WTC11 (cell line): Measurements from ENCODE around the gene SLC5A2. TPM values are rescaled to one million over a fixed set of nuclear protein-coding genes. Genes with fewer than 3 reads are reported as not detected.

Experiments
- ATAC-seq: fragments of 200-7000 bp; cut with Tn5 transposase; 2 replicates; pipeline ENCODE4 v1.10.0; 2021; ENCODE audit warnings: mild to moderate bottlenecking, moderate library complexity
- CTCF ChIA-PET: fragments of 300-600 bp; sonication (Branson Sonifier 250); formaldehyde crosslinking; loops from one replicate; lab custom pipeline; 2021; ENCODE audit warnings: antibody characterized with exemption; lab: Charles Lee
- POLR2A ChIA-PET: fragments of 350-600 bp; sonication (Branson Sonifier 250); formaldehyde crosslinking; loops from one replicate; lab custom pipeline; 2021; ENCODE audit warnings: antibody characterized with exemption; lab: Charles Lee
- DNase-seq: peaks from one replicate; pipeline ENCODE4 v3.0.0; 2021; ENCODE audit warnings: low spot score
- H3K27ac Mint-ChIP-seq: 2 replicates; pipeline ENCODE4 v1.8.0; 2021; ENCODE audit warnings: mixed read lengths
- H3K27me3 Mint-ChIP-seq: 2 replicates; pipeline ENCODE4 v1.8.0; 2021; ENCODE audit warnings: low read depth, mild to moderate bottlenecking, moderate library complexity, mixed read lengths
- H3K36me3 Mint-ChIP-seq: 2 replicates; pipeline ENCODE4 v1.8.0; 2021; ENCODE audit warnings: mixed read lengths
- H3K4me1 Mint-ChIP-seq: 2 replicates; pipeline ENCODE4 v1.8.0; 2022; ENCODE audit warnings: mixed read lengths
- H3K4me3 Mint-ChIP-seq: 2 replicates; pipeline ENCODE4 v1.8.0; 2021; ENCODE audit warnings: mild to moderate bottlenecking, moderate library complexity, mixed read lengths
- H3K9me3 Mint-ChIP-seq: 2 replicates; pipeline ENCODE4 v1.8.0; 2021; ENCODE audit warnings: mixed read lengths
- ATF3 ChIP-seq: sonication (generic); formaldehyde crosslinking; conservative IDR thresholded peaks from 2 replicates; pipeline ENCODE4 v1.8.1; 2022; ENCODE audit warnings: mild to moderate bottlenecking, missing genetic modification reagents
- E2F1 ChIP-seq: sonication (generic); formaldehyde crosslinking; IDR thresholded peaks from 2 replicates; pipeline ENCODE4 v1.8.0; 2022; ENCODE audit warnings: mild to moderate bottlenecking, missing genetic modification reagents
- E2F5 ChIP-seq: sonication (generic); formaldehyde crosslinking; IDR thresholded peaks from 2 replicates; pipeline ENCODE4 v1.8.1; 2022; ENCODE audit warnings: mild to moderate bottlenecking, moderate library complexity, missing genetic modification reagents
- FOXJ3 ChIP-seq: sonication (generic); formaldehyde crosslinking; IDR thresholded peaks from 2 replicates; pipeline ENCODE4 v1.9.0; 2021; ENCODE audit warnings: missing genetic modification reagents, mild to moderate bottlenecking, borderline replicate concordance
- FOXP4 ChIP-seq: sonication (generic); formaldehyde crosslinking; IDR thresholded peaks from 2 replicates; pipeline ENCODE4 v1.8.0; 2022; ENCODE audit warnings: mild to moderate bottlenecking, missing genetic modification reagents
- HMGXB4 ChIP-seq: sonication (generic); formaldehyde crosslinking; IDR thresholded peaks from 2 replicates; pipeline ENCODE4 v1.8.1; 2023; ENCODE audit warnings: mild to moderate bottlenecking, moderate library complexity, missing genetic modification reagents
- MLX ChIP-seq: sonication (generic); formaldehyde crosslinking; IDR thresholded peaks from 2 replicates; pipeline ENCODE4 v1.8.1; 2023; ENCODE audit warnings: mild to moderate bottlenecking, missing genetic modification reagents, moderate library complexity
- NFATC4 ChIP-seq: fragments of 250-450 bp; sonication (Bioruptor Pico); IDR thresholded peaks from 2 replicates; pipeline ENCODE4 v1.9.0; 2021; ENCODE audit warnings: mild to moderate bottlenecking
- NR3C1 ChIP-seq: sonication (generic); formaldehyde crosslinking; conservative IDR thresholded peaks from 2 replicates; pipeline ENCODE4 v1.8.1; 2023; ENCODE audit warnings: low read depth, mild to moderate bottlenecking, missing genetic modification reagents
- PRDM15 ChIP-seq: sonication (generic); formaldehyde crosslinking; IDR thresholded peaks from 2 replicates; pipeline ENCODE4 v1.8.0; 2022; ENCODE audit warnings: missing genetic modification reagents
- SOX15 ChIP-seq: fragments of 250-450 bp; sonication (Bioruptor Pico); IDR thresholded peaks from 2 replicates; pipeline ENCODE4 v1.9.0; 2021; ENCODE audit warnings: mild to moderate bottlenecking
- TP53 ChIP-seq: sonication (generic); formaldehyde crosslinking; IDR thresholded peaks from 2 replicates; pipeline ENCODE4 v1.8.1; 2023; ENCODE audit warnings: mild to moderate bottlenecking, missing genetic modification reagents
- USF2 ChIP-seq: sonication (generic); formaldehyde crosslinking; IDR thresholded peaks from 2 replicates; pipeline ENCODE4 v1.8.1; 2023; ENCODE audit warnings: mild to moderate bottlenecking, missing genetic modification reagents, moderate library complexity
- ZBTB21 ChIP-seq: sonication (generic); formaldehyde crosslinking; IDR thresholded peaks from 2 replicates; pipeline ENCODE4 v1.8.1; 2023; ENCODE audit warnings: mild to moderate bottlenecking, missing genetic modification reagents, borderline replicate concordance
- ZNF138 ChIP-seq: sonication (generic); formaldehyde crosslinking; conservative IDR thresholded peaks from 2 replicates; pipeline ENCODE4 v1.8.1; 2022; ENCODE audit warnings: mild to moderate bottlenecking, moderate library complexity, missing genetic modification reagents
- ZNF219 ChIP-seq: sonication (generic); formaldehyde crosslinking; IDR thresholded peaks from 2 replicates; pipeline ENCODE4 v1.8.0; 2023; ENCODE audit warnings: missing genetic modification reagents, mild to moderate bottlenecking, borderline replicate concordance
- ZNF263 ChIP-seq: sonication (generic); formaldehyde crosslinking; IDR thresholded peaks from 2 replicates; pipeline ENCODE4 v1.8.1; 2022; ENCODE audit warnings: low read depth, mild to moderate bottlenecking, moderate library complexity, missing genetic modification reagents
- ZNF416 ChIP-seq: fragments of 250-450 bp; sonication (Bioruptor Pico); IDR thresholded peaks from 2 replicates; pipeline ENCODE4 v1.9.0; 2021; ENCODE audit warnings: mild to moderate bottlenecking, inconsistent platforms
- ZNF423 ChIP-seq: fragments of 250-450 bp; sonication (Bioruptor Pico); IDR thresholded peaks from 2 replicates; pipeline ENCODE4 v2.1.2; 2022; ENCODE audit warnings: mild to moderate bottlenecking, moderate library complexity
- ZSCAN18 ChIP-seq: fragments of 250-450 bp; sonication (Bioruptor Pico); IDR thresholded peaks from 2 replicates; pipeline ENCODE4 v2.1.2; 2022; ENCODE audit warnings: mild to moderate bottlenecking, moderate library complexity
- total RNA-seq: library from RNA; stranded (reverse); gene quantifications from 3 replicates; pipeline ENCODE4 v1.2.3, GENCODE V29; 2021

The SLC5A2 gene
- total RNA-seq, 1 experiment from 2014 or later: 0.83 TPM

GRCh38 chr16:31461201-31461920, 21.6 kb upstream of the SLC5A2 start (continued):
- TF ChIP-seq FOXP4 (no peak), E2F1 (CRISPR knock-in tag) (no peak), ATF3 (CRISPR knock-in tag) (no peak), ZNF423 (CRISPR knock-in tag) (no peak), MLX (CRISPR knock-in tag) (no peak), SOX15 (CRISPR knock-in tag) (no peak), PRDM15 (CRISPR knock-in tag) (no peak), E2F5 (CRISPR knock-in tag) (no peak)

GRCh38 chr16:31461921-31462804, 20.8 kb upstream of the SLC5A2 start:
- CTCF ChIA-PET: interaction anchor here (0.6 to 12.2 kb wide), 3 partner anchors 8 to 477 kb away, joined by 3 to 221 read pairs (median 4); partner anchors contain the start of genes HSD3B7, SLC5A2 and TGFB1I1
- no peak for ATAC-seq
- TF ChIP-seq ZNF219: no peak
- TF ChIP-seq HMGXB4 (CRISPR knock-in tag): no peak
- no peak for TF ChIP-seq ZNF416 (CRISPR knock-in tag)
- no peak for TF ChIP-seq ZSCAN18
- no peak for TF ChIP-seq ZBTB21 (CRISPR knock-in tag)
- TF ChIP-seq ZNF263: no peak
- no peak for TF ChIP-seq NFATC4 (CRISPR knock-in tag)
- no peak for TF ChIP-seq TP53
- TF ChIP-seq USF2 (CRISPR knock-in tag): no peak
- TF ChIP-seq NR3C1: no peak
- TF ChIP-seq ZNF138 (CRISPR knock-in tag): no peak
- no peak for TF ChIP-seq FOXJ3 (CRISPR knock-in tag)

More at GRCh38 chr16:31461921-31462804, 20.8 kb upstream of the SLC5A2 start:
- Mint-ChIP-seq H3K9me3 (no peaks in the 10 kb centered on the region), H3K4me3 (no peak overlapping the region), H3K4me1 (peaks cover 12% of the 10 kb centered on the region), H3K27ac (no peak overlapping the region), H3K27me3 (no peaks in the 10 kb centered on the region), H3K36me3 (peaks cover 15% of the 10 kb centered on the region; the same call in 1 of the 2 replicates)
- no peak for DNase-seq
- POLR2A ChIA-PET: no interaction called here
